Thyroid gland (tissue), 4 donors: ENCODE measurements around the gene DNAJC8. TPM values are rescaled to one million over a fixed set of nuclear protein-coding genes. Genes with fewer than 3 reads are reported as not detected.

Source experiments
- DNase-seq, 2 donors: peaks; one replicate each; pipeline ENCODE4 v3.0.0-alpha.2; 2019
- H3K27ac ChIP-seq, 3 donors: fragments of 200-600 bp; sonication (generic); 1 replicate in 2 of 3; 2 replicates in 1 of 3; pipeline ENCODE4 v1.5.1; 2016 to 2019; ENCODE audit warnings: mild to moderate bottlenecking in 1 of 3, moderate library complexity in 1 of 3
- H3K27me3 ChIP-seq: fragments of 200-600 bp; sonication (generic); one replicate; pipeline ENCODE4 v1.5.1; 2019
- H3K36me3 ChIP-seq, 2 donors: fragments of 200-600 bp; sonication (generic); one replicate each; pipeline ENCODE4 v1.5.1; 2016 to 2019
- H3K4me1 ChIP-seq, 2 donors: fragments of 200-600 bp; sonication (generic); one replicate each; pipeline ENCODE4 v1.5.1; 2017 to 2019
- H3K4me3 ChIP-seq, 3 donors: fragments of 200-600 bp; sonication (generic); replicated peaks in 1 of 3; 1 replicate in 2 of 3; 2 replicates in 1 of 3; pipeline ENCODE4 v1.5.1; 2016; ENCODE audit warnings: mild to moderate bottlenecking in 1 of 3
- H3K9me3 ChIP-seq: fragments of 200-600 bp; sonication (generic); one replicate; pipeline ENCODE4 v1.5.1; 2017
- CTCF ChIP-seq, 6 experiments: fragments of 200-600 bp in 3 of 6; fragments of 450-650 bp in 3 of 6; sonication (generic) in 3 of 6; IDR thresholded peaks; one replicate each; pipeline ENCODE4 v1.5.1; 2016 to 2019; ENCODE audit warnings: antibody characterized with exemption in 6 of 6, mild to moderate bottlenecking in 2 of 6, inconsistent platforms in 1 of 6, moderate library complexity in 1 of 6
- POLR2A ChIP-seq, 2 donors: fragments of 450-650 bp; IDR thresholded peaks; one replicate each; pipeline ENCODE4 v1.6.1; 2017; ENCODE audit warnings: antibody characterized with exemption in 2 of 2, mild to moderate bottlenecking in 2 of 2, moderate library complexity in 1 of 2
- WGBS, 2 donors: methylation state at CpG; one replicate each; pipeline ENCODE4 v1.1.5; 2017; 5-methylcytosine and 5-hydroxymethylcytosine counted together
- intact Hi-C: fragments of 100-400 bp; cut with DNase I; formaldehyde crosslinking; loops from one replicate; pipeline ENCODE4 v1.15.1; 2023
- total RNA-seq, 4 donors: library from RNA; depleted of rRNA; stranded (reverse); fragments of >200 nt; gene quantifications; one replicate each; pipeline ENCODE4 v1.2.3, GENCODE V29; 2016

DNAJC8 gene
- total RNA-seq, 4 donors from 2014 or later, result 59.5 to 76.7 (median 62.5) TPM

- intact Hi-C loops, result no loop called here
- peaks cover 28 to 31% of the 10 kb centered on the region in 2 donors for H3K36me3 ChIP-seq
- 86 to 88% methylated on average over 2 of the region's 2 CpGs for WGBS, 2 donors
These were observed 2.8 kb downstream of the DNAJC8 start for GRCh38 chr1:28229996-28230395.

GRCh38 chr1:28229089-28229488 lies 3.7 kb downstream of the DNAJC8 start:
- intact Hi-C loops, result no loop called here
- no peak for DNase-seq
- peaks cover 28 to 38% of the 10 kb centered on the region in 2 donors for H3K36me3 ChIP-seq
- TF ChIP-seq POLR2A (IDR thresholded peaks at IDR 0.05) (no peak), CTCF (IDR thresholded peaks at IDR 0.05) (no peak)
- H3K4me1 ChIP-seq, result peaks cover 10 to 14% of the 10 kb centered on the region in 2 donors
- H3K27me3 ChIP-seq, result no peaks in the 10 kb centered on the region
- no peaks in the 10 kb centered on the region for H3K9me3 ChIP-seq
- H3K4me3 ChIP-seq, result no peak overlapping the region
- no peak overlapping the region for H3K27ac ChIP-seq

More at GRCh38 chr1:28229996-28230395, 2.8 kb downstream of the DNAJC8 start:
- no peak for DNase-seq
- H3K9me3 ChIP-seq, result no peaks in the 10 kb centered on the region
- H3K27ac ChIP-seq, result no peak overlapping the region
- H3K4me3 ChIP-seq, result no peak overlapping the region
- peaks cover 10 to 14% of the 10 kb centered on the region in 2 donors for H3K4me1 ChIP-seq
- TF ChIP-seq POLR2A (IDR thresholded peaks at IDR 0.05) (no peak), CTCF (IDR thresholded peaks at IDR 0.05) (no peak)
- H3K27me3 ChIP-seq, result no peaks in the 10 kb centered on the region

DNA sequence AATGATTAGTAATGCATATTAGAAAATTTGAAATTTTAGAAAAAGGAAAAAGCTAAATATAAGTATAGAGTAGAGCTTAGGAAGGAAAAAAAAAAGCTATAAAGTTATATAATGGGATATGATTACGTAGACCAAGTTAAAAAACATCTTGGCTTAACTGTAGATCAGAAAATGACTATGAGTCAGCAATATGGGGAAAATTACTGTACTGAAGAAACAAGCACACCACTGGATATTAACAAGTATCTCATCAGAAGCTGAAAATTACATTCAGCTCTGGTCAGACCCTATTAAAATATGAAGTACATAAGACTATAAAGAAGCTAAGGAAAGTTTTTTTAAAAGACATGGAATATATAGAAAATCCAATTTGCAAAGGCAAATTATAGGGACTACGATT lies 19.5 kb downstream of the DNAJC8 start:
- Histone ChIP-seq H3K9me3 (no peaks in the 10 kb centered on the region), H3K4me3 (no peak overlapping the region), H3K27ac (no peak overlapping the region), H3K27me3 (no peaks in the 10 kb centered on the region), H3K36me3 (peaks cover 14 to 16% of the 10 kb centered on the region in 2 donors), H3K4me1 (no peaks in the 10 kb centered on the region)
- DNase-seq, result no peak
- no peak for TF ChIP-seq POLR2A (IDR thresholded peaks at IDR 0.05)
- no peak for TF ChIP-seq CTCF (IDR thresholded peaks at IDR 0.05)
- WGBS, 2 donors, result 88 to 94% methylated on average over 2 of the region's 2 CpGs
- intact Hi-C loops, result no loop called here

GRCh38 chr1:28209700-28210099 lies 23.1 kb downstream of the DNAJC8 start:
- WGBS, 2 donors, result 75 to 79% methylated on average over 1 of the region's 1 CpG
- no peak for DNase-seq
- Histone ChIP-seq H3K9me3 (no peaks in the 10 kb centered on the region), H3K4me1 (no peaks in the 10 kb centered on the region), H3K27ac (no peak overlapping the region), H3K27me3 (no peaks in the 10 kb centered on the region), H3K36me3 (peaks cover 21 to 24% of the 10 kb centered on the region in 2 donors), H3K4me3 (no peak overlapping the region)
- intact Hi-C loops, result loop anchor here (5.0 kb wide), 1 partner anchor 117 kb away; no protein-coding TSS in a partner anchor
- TF ChIP-seq POLR2A (IDR thresholded peaks at IDR 0.05), result no peak
- TF ChIP-seq CTCF (IDR thresholded peaks at IDR 0.05), result no peak

- Histone ChIP-seq H3K27ac (no peak overlapping the region), H3K27me3 (no peaks in the 10 kb centered on the region), H3K9me3 (no peaks in the 10 kb centered on the region), H3K4me1 (no peaks in the 10 kb centered on the region), H3K4me3 (no peak overlapping the region), H3K36me3 (peaks cover 26 to 31% of the 10 kb centered on the region in 2 donors)
- TF ChIP-seq CTCF (IDR thresholded peaks at IDR 0.05) (peak; percentile 31 to 90 (median 72)), POLR2A (IDR thresholded peaks at IDR 0.05) (no peak)
- 33 to 35% methylated on average over 4 of the region's 4 CpGs for WGBS, 2 donors
- intact Hi-C loops, result loop anchor here (5.0 kb wide), 1 partner anchor 117 kb away; no protein-coding TSS in a partner anchor
- peak; percentile 71 to 73 for DNase-seq
These were observed 23.9 kb downstream of the DNAJC8 start for GRCh38 chr1:28208818-28209441.
